ENCODE results near the gene CAPN3. TPM values are rescaled to one million over a fixed set of nuclear protein-coding genes. Genes with fewer than 3 reads are reported as not detected.

CAPN3 gene
- total RNA-seq, 1 experiment from 2014 or later, result 0.54 TPM

DNA sequence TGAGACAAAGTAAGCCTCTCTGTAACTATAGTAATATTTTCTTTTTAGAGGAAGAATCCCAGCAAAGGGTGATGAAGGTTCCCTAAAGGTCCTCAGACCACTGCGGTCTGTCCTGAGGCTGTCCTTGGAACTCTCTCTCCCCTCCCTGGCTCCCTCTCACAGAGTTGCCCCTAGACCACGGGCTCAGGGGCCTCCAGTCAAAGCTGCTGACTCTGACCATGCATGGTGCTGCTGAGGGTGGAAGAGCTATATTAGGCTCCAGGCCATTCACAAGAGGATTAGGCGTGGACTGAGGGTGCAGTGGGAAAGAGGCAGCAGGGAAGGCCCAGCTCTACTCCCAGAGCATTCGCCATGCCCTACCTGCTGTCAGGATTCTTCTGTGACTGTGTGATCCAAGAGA, 14.6 kb downstream of the CAPN3 start:
- ChIA-PET POLR2A (ENCODE audit: low non-redundant PET) (no interaction called here), CTCF (no interaction called here)
- Histone ChIP-seq H3K36me3 (ENCODE audit: insufficient read depth, low read length, poor library complexity, severe bottlenecking) (no peaks in the 10 kb centered on the region), H3K27me3 (replicated peaks; ENCODE audit: insufficient read depth, low read depth, low read length, poor library complexity) (no peaks in the 10 kb centered on the region), H3K9me3 (ENCODE audit: low read depth, low read length, poor library complexity, severe bottlenecking) (no peaks in the 10 kb centered on the region), H3K27ac (ENCODE audit: low read depth, low read length, poor library complexity, severe bottlenecking) (no peak overlapping the region), H3K4me3 (ENCODE audit: low read depth, low read length, poor library complexity, severe bottlenecking) (no peak overlapping the region), H3K4me1 (ENCODE audit: insufficient read depth, low read length, poor library complexity, severe bottlenecking) (no peaks in the 10 kb centered on the region)
- BruUV-seq (replicated peaks), result no TSS peak
- DNase-seq (ENCODE audit: low spot score), result no peak
- intact Hi-C loops (cut with micrococcal nuclease; ENCODE audit: unreplicated experiment), result loop anchor here (10.0 kb wide), 1 partner anchor 59 kb away; no protein-coding TSS in a partner anchor
- TF ChIP-seq EZH2 (IDR thresholded peaks at IDR 0.05; ENCODE audit: borderline replicate concordance, low read depth, low read length, poor library complexity, severe bottlenecking), result no peak
- TF ChIP-seq, protein P1, sequence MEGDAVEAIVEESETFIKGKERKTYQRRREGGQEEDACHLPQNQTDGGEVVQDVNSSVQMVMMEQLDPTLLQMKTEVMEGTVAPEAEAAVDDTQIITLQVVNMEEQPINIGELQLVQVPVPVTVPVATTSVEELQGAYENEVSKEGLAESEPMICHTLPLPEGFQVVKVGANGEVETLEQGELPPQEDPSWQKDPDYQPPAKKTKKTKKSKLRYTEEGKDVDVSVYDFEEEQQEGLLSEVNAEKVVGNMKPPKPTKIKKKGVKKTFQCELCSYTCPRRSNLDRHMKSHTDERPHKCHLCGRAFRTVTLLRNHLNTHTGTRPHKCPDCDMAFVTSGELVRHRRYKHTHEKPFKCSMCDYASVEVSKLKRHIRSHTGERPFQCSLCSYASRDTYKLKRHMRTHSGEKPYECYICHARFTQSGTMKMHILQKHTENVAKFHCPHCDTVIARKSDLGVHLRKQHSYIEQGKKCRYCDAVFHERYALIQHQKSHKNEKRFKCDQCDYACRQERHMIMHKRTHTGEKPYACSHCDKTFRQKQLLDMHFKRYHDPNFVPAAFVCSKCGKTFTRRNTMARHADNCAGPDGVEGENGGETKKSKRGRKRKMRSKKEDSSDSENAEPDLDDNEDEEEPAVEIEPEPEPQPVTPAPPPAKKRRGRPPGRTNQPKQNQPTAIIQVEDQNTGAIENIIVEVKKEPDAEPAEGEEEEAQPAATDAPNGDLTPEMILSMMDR (conservative IDR thresholded peaks at IDR 0.05; ENCODE audit: low read depth, low read length), result no peak

DNA sequence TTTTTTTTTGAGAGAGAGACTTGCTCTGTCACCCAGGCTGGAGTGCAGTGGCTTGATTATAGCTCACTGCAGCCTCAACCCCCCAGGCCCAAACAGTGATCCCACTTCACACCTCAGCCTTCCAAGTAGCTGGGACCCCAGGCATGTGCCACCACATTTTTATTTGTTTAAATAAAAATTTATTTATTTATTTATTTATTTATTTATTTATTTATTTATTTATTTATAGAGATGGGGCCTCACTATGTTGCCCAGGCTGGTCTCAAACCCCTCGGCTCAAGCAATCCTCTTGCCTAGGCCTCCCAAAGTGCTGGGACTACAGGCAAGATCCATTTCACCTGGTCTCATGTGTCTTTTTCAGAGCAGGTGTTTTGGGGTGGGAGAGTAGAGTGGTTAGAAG, 15.5 kb downstream of the CAPN3 start:
- Histone ChIP-seq H3K27me3 (replicated peaks; ENCODE audit: insufficient read depth, low read depth, low read length, poor library complexity) (no peaks in the 10 kb centered on the region), H3K36me3 (ENCODE audit: insufficient read depth, low read length, poor library complexity, severe bottlenecking) (no peaks in the 10 kb centered on the region), H3K9me3 (ENCODE audit: low read depth, low read length, poor library complexity, severe bottlenecking) (no peaks in the 10 kb centered on the region), H3K4me3 (ENCODE audit: low read depth, low read length, poor library complexity, severe bottlenecking) (no peak overlapping the region), H3K4me1 (ENCODE audit: insufficient read depth, low read length, poor library complexity, severe bottlenecking) (no peaks in the 10 kb centered on the region), H3K27ac (ENCODE audit: low read depth, low read length, poor library complexity, severe bottlenecking) (no peak overlapping the region)
- no peak for TF ChIP-seq EZH2 (IDR thresholded peaks at IDR 0.05; ENCODE audit: borderline replicate concordance, low read depth, low read length, poor library complexity, severe bottlenecking)
- TF ChIP-seq, protein P1 (conservative IDR thresholded peaks at IDR 0.05; ENCODE audit: low read depth, low read length), result no peak
- POLR2A ChIA-PET (ENCODE audit: low non-redundant PET), result no interaction called here
- intact Hi-C loops (cut with micrococcal nuclease; ENCODE audit: unreplicated experiment), result loop anchor here (10.0 kb wide), 1 partner anchor 60 kb away; no protein-coding TSS in a partner anchor
- DNase-seq (ENCODE audit: low spot score), result no peak
- CTCF ChIA-PET, result interaction anchor here (0.6 to 0.7 kb wide), 2 partner anchors 10 to 176 kb away, joined by 6 to 9 read pairs; no protein-coding TSS in a partner anchor
- BruUV-seq (replicated peaks), result no TSS peak

GRCh38 chr15:42375252-42375651, 16.0 kb downstream of the CAPN3 start:
- BruUV-seq (replicated peaks), result no TSS peak
- CTCF ChIA-PET, result interaction anchor here (0.6 to 0.7 kb wide), 2 partner anchors 10 to 177 kb away, joined by 6 to 9 read pairs; no protein-coding TSS in a partner anchor
- intact Hi-C loops (cut with micrococcal nuclease; ENCODE audit: unreplicated experiment), result loop anchor here (10.0 kb wide), 1 partner anchor 60 kb away; no protein-coding TSS in a partner anchor
- Histone ChIP-seq H3K36me3 (ENCODE audit: insufficient read depth, low read length, poor library complexity, severe bottlenecking) (no peaks in the 10 kb centered on the region), H3K27ac (ENCODE audit: low read depth, low read length, poor library complexity, severe bottlenecking) (no peak overlapping the region), H3K4me1 (ENCODE audit: insufficient read depth, low read length, poor library complexity, severe bottlenecking) (no peaks in the 10 kb centered on the region), H3K4me3 (ENCODE audit: low read depth, low read length, poor library complexity, severe bottlenecking) (no peak overlapping the region), H3K27me3 (replicated peaks; ENCODE audit: insufficient read depth, low read depth, low read length, poor library complexity) (no peaks in the 10 kb centered on the region), H3K9me3 (ENCODE audit: low read depth, low read length, poor library complexity, severe bottlenecking) (no peaks in the 10 kb centered on the region)
- POLR2A ChIA-PET (ENCODE audit: low non-redundant PET), result no interaction called here
- DNase-seq (ENCODE audit: low spot score), result no peak
- no peak for TF ChIP-seq EZH2 (IDR thresholded peaks at IDR 0.05; ENCODE audit: borderline replicate concordance, low read depth, low read length, poor library complexity, severe bottlenecking)
- TF ChIP-seq, protein P1 (conservative IDR thresholded peaks at IDR 0.05; ENCODE audit: low read depth, low read length), result no peak
